GM19455 (cell line): ENCODE results near the gene USP7.
"Not testable (repeated sequence)": the region's sequence is repeated elsewhere in the genome, so short reads cannot be mapped to it uniquely, and the experiment has no call there.

ENCODE experiments used
- ATAC-seq: cut with Tn5 transposase; IDR thresholded peaks from one replicate; pipeline ENCODE4 v1.9.1; 2021; ENCODE audit not compliant: unreplicated experiment

Gene USP7

GRCh38 chr16:8963821-8964441 is at the start of gene USP7:
USP7 (minus strand) TSS chr16:8963906; CDS start chr16:8963285, 621 bp downstream.
- ATAC-seq = peak; percentile 69

GRCh38 chr16:9013508-9013864 is 49.8 kb upstream of the USP7 start:
- ATAC-seq = no peak

- no peak for ATAC-seq
Observed at GRCh38 chr16:9012848-9013507, 49.3 kb upstream of the USP7 start.

- ATAC-seq = no peak
Observed at GRCh38 chr16:9012330-9012729, 48.6 kb upstream of the USP7 start.

- ATAC-seq = peak; percentile 89
Observed at GRCh38 chr16:9008601-9009260, 45.0 kb upstream of the USP7 start.

- no peak for ATAC-seq
Observed at GRCh38 chr16:9007177-9007794, 43.6 kb upstream of the USP7 start.

- ATAC-seq = no peak
Observed at GRCh38 chr16:9004183-9004582, 40.5 kb upstream of the USP7 start.

- ATAC-seq = no peak
Observed at GRCh38 chr16:9003763-9004162, 40.1 kb upstream of the USP7 start.

- no peak for ATAC-seq
Observed at GRCh38 chr16:9003322-9003721, 39.6 kb upstream of the USP7 start.

- no peak for ATAC-seq
Observed at GRCh38 chr16:9002042-9002441, 38.3 kb upstream of the USP7 start.

- no peak for ATAC-seq
Observed at GRCh38 chr16:9000664-9001063, 37.0 kb upstream of the USP7 start.

- no peak for ATAC-seq
Observed at GRCh38 chr16:8999800-9000199, 36.1 kb upstream of the USP7 start.

GRCh38 chr16:8998108-8998507 is 34.4 kb upstream of the USP7 start:
- no peak for ATAC-seq

- ATAC-seq = no peak
Observed at GRCh38 chr16:8996891-8997290, 33.2 kb upstream of the USP7 start.

- ATAC-seq = no peak
Observed at GRCh38 chr16:8990445-8990844, 26.7 kb upstream of the USP7 start.

GRCh38 chr16:8989099-8989878 is 25.6 kb upstream of the USP7 start:
- ATAC-seq = no peak

GRCh38 chr16:8986818-8987191 is 23.1 kb upstream of the USP7 start:
- ATAC-seq = no peak

- no peak for ATAC-seq
Observed at GRCh38 chr16:8986111-8986510, 22.4 kb upstream of the USP7 start.

GRCh38 chr16:8982816-8983215 is 19.1 kb upstream of the USP7 start:
- ATAC-seq = no peak

- not testable (repeated sequence) for ATAC-seq
Observed at GRCh38 chr16:8981901-8982300, 18.2 kb upstream of the USP7 start.

- ATAC-seq = not testable (repeated sequence)
Observed at GRCh38 chr16:8976189-8976588, 12.5 kb upstream of the USP7 start.
